Measurements from ENCODE around the gene CLSTN3. TPM values are rescaled to one million over a fixed set of nuclear protein-coding genes. Genes with fewer than 3 reads are reported as not detected.

CLSTN3 gene
- total and polyA plus RNA-seq, 2 donors (not counting 1 experiment from before 2014, with no cell fraction given) = 31.7 to 36.5 TPM

DNA sequence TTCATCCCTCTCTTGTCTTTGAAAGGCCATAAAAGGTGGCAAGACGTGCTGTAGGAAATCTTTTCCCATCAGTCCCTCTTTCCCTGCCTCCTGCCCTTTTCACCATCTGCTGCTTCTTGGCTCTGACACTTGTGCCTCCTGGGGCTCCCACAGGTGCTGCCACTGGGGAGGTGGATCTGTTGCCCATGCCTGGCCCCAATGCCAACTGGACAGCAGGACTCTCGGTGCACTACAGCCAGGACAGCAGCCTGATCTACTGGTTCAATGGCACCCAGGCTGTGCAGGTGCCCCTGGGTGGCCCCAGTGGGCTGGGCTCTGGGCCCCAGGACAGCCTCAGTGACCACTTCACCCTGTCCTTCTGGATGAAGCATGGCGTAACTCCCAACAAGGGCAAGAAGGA is 6.5 kb downstream of the CLSTN3 start:
- H3K4me1 Mint-ChIP-seq = peaks cover 11% of the 10 kb centered on the region
- no peak overlapping the region for H3K4me2 ChIP-seq (replicated peaks; ENCODE audit: low read depth, low read length, poor library complexity, severe bottlenecking)
- TF ChIP-seq CTCF (IDR thresholded peaks at IDR 0.05) = no peak
- TF ChIP-seq EZH2 (IDR thresholded peaks at IDR 0.05; ENCODE audit: borderline replicate concordance, insufficient read depth, low read depth, low read length, poor library complexity, severe bottlenecking) = no peak
- ATAC-seq (ENCODE audit: low read depth) (no peak), DNase-seq (no peak)
- no peaks in the 10 kb centered on the region for H3K27me3 ChIP-seq (replicated peaks in 1 of 4; ENCODE audit: control extremely low read depth in 1 of 4, control insufficient read depth in 3 of 4, insufficient read depth in 4 of 4, low read length in 3 of 4)
- 100% methylated on average over 3 of the region's 3 CpGs for WGBS (ENCODE audit: insufficient coverage)
- peaks cover 0 to 3% of the 10 kb centered on the region in 2 donors for H3K4me1 ChIP-seq (ENCODE audit: control insufficient read depth in 2 of 2, insufficient read depth in 2 of 2, low read length in 2 of 2)
- no peak overlapping the region for H3K4me3 ChIP-seq (ENCODE audit: control extremely low read depth in 1 of 5, extremely low read depth in 1 of 5, insufficient read depth in 1 of 5, low read depth in 2 of 5, low read length in 4 of 5)
- H4K20me1 ChIP-seq (ENCODE audit: control insufficient read depth, insufficient read depth, low read length, poor library complexity, severe bottlenecking) = no peaks in the 10 kb centered on the region
- ChIA-PET CTCF (interaction anchor here (0.9 kb wide), 1 partner anchor 14 kb away, joined by 3 read pairs; no protein-coding TSS in a partner anchor), POLR2A (no interaction called here)
- no peak overlapping the region for H3K4me3 Mint-ChIP-seq
- intact Hi-C loops (cut with micrococcal nuclease) = no loop called here
- no peaks in the 10 kb centered on the region for H3K27me3 Mint-ChIP-seq
- no peak overlapping the region for H3K27ac Mint-ChIP-seq
- H3K79me2 ChIP-seq (ENCODE audit: control insufficient read depth, insufficient read depth, low read length) = no peaks in the 10 kb centered on the region
- H3K27ac ChIP-seq (ENCODE audit: low read length in 2 of 2) = no peak overlapping the region
- H3K9me3 Mint-ChIP-seq (ENCODE audit: insufficient read depth) = no peaks in the 10 kb centered on the region
- H2AFZ ChIP-seq (ENCODE audit: insufficient read depth, low read depth, low read length, poor library complexity, severe bottlenecking) = no peak overlapping the region
- no peak overlapping the region for H3K9ac ChIP-seq (ENCODE audit: low read length)
- H3K36me3 ChIP-seq (replicated peaks in 1 of 2; ENCODE audit: control extremely low read depth in 1 of 2, control insufficient read depth in 1 of 2, extremely low read depth in 1 of 2, insufficient read depth in 2 of 2, low read length in 1 of 2) = peaks cover 0 to 30% of the 10 kb centered on the region in 2 experiments
- no peaks in the 10 kb centered on the region for H3K9me3 ChIP-seq (ENCODE audit: control extremely low read depth in 1 of 3, control insufficient read depth in 2 of 3, insufficient read depth in 1 of 3, low read length in 2 of 3)

- 100% methylated on average over 3 of the region's 4 CpGs for WGBS (ENCODE audit: insufficient coverage)
- Histone ChIP-seq H3K4me3 (ENCODE audit: control extremely low read depth in 1 of 5, extremely low read depth in 1 of 5, insufficient read depth in 1 of 5, low read depth in 2 of 5, low read length in 4 of 5) (no peak overlapping the region), H3K4me2 (replicated peaks; ENCODE audit: low read depth, low read length, poor library complexity, severe bottlenecking) (no peak overlapping the region), H3K27me3 (replicated peaks in 1 of 4; ENCODE audit: control extremely low read depth in 1 of 4, control insufficient read depth in 3 of 4, insufficient read depth in 4 of 4, low read length in 3 of 4) (no peaks in the 10 kb centered on the region), H4K20me1 (ENCODE audit: control insufficient read depth, insufficient read depth, low read length, poor library complexity, severe bottlenecking) (no peaks in the 10 kb centered on the region), H3K27ac (ENCODE audit: low read length in 2 of 2) (no peak overlapping the region), H3K79me2 (ENCODE audit: control insufficient read depth, insufficient read depth, low read length) (no peaks in the 10 kb centered on the region), H3K36me3 (replicated peaks in 1 of 2; ENCODE audit: control extremely low read depth in 1 of 2, control insufficient read depth in 1 of 2, extremely low read depth in 1 of 2, insufficient read depth in 2 of 2, low read length in 1 of 2) (peaks cover 0 to 30% of the 10 kb centered on the region in 2 experiments), H3K9me3 (ENCODE audit: control extremely low read depth in 1 of 3, control insufficient read depth in 2 of 3, insufficient read depth in 1 of 3, low read length in 2 of 3) (no peaks in the 10 kb centered on the region), H3K4me1 (ENCODE audit: control insufficient read depth in 2 of 2, insufficient read depth in 2 of 2, low read length in 2 of 2) (no peaks in the 10 kb centered on the region), H3K9ac (ENCODE audit: low read length) (no peak overlapping the region), H2AFZ (ENCODE audit: insufficient read depth, low read depth, low read length, poor library complexity, severe bottlenecking) (no peak overlapping the region)
- ChIA-PET POLR2A (no interaction called here), CTCF (no interaction called here)
- no peak overlapping the region for H3K4me3 Mint-ChIP-seq
- peaks cover 2% of the 10 kb centered on the region for H3K4me1 Mint-ChIP-seq
- intact Hi-C loops (cut with micrococcal nuclease) = no loop called here
- no peak for TF ChIP-seq EZH2 (IDR thresholded peaks at IDR 0.05; ENCODE audit: borderline replicate concordance, insufficient read depth, low read depth, low read length, poor library complexity, severe bottlenecking)
- TF ChIP-seq CTCF (IDR thresholded peaks at IDR 0.05) = no peak
- H3K27ac Mint-ChIP-seq = no peak overlapping the region
- ATAC-seq (ENCODE audit: low read depth) (no peak), DNase-seq (no peak)
- H3K9me3 Mint-ChIP-seq (ENCODE audit: insufficient read depth) = no peaks in the 10 kb centered on the region
- no peaks in the 10 kb centered on the region for H3K27me3 Mint-ChIP-seq
These were observed 7.7 kb downstream of the CLSTN3 start for GRCh38 chr12:7137908-7138307.
